ENCODE data around the gene HVCN1. TPM values are rescaled to one million over a fixed set of nuclear protein-coding genes. Genes with fewer than 3 reads are reported as not detected.

Gene HVCN1
- total RNA-seq, 1 donor from 2014 or later: 21.3 TPM

DNA sequence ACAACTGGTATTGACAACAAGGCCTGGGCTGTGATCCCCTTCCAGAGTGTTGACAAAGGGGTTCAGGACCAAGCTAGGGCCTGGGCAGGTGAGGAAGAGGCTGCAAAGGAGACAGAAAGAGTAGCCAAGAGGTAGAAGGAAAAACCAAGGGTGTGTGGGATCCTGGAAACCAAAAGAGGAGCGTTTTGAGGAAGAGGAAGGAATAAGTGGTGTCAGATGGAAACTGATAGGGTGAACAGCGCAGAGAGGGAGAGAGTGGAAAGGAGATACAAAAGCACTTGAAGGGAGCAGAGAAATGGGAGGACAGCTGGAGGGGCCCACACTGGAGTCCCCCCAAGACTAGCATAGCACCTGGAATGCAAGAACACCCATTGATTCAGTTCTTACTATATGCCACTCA lies 8.3 kb upstream of the HVCN1 start:
- Histone ChIP-seq H3K36me3 (no peaks in the 10 kb centered on the region), H3K27me3 (no peaks in the 10 kb centered on the region), H3K4me3 (no peak overlapping the region), H3K4me1 (peaks cover 9% of the 10 kb centered on the region), H3K9me3 (no peaks in the 10 kb centered on the region), H3K27ac (no peak overlapping the region)
- TF ChIP-seq, protein P1, sequence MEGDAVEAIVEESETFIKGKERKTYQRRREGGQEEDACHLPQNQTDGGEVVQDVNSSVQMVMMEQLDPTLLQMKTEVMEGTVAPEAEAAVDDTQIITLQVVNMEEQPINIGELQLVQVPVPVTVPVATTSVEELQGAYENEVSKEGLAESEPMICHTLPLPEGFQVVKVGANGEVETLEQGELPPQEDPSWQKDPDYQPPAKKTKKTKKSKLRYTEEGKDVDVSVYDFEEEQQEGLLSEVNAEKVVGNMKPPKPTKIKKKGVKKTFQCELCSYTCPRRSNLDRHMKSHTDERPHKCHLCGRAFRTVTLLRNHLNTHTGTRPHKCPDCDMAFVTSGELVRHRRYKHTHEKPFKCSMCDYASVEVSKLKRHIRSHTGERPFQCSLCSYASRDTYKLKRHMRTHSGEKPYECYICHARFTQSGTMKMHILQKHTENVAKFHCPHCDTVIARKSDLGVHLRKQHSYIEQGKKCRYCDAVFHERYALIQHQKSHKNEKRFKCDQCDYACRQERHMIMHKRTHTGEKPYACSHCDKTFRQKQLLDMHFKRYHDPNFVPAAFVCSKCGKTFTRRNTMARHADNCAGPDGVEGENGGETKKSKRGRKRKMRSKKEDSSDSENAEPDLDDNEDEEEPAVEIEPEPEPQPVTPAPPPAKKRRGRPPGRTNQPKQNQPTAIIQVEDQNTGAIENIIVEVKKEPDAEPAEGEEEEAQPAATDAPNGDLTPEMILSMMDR (IDR thresholded peaks at IDR 0.05): no peak
- ATAC-seq (no peak), DNase-seq (no peak)
- intact Hi-C loops (cut with DNase I): no loop called here

DNA sequence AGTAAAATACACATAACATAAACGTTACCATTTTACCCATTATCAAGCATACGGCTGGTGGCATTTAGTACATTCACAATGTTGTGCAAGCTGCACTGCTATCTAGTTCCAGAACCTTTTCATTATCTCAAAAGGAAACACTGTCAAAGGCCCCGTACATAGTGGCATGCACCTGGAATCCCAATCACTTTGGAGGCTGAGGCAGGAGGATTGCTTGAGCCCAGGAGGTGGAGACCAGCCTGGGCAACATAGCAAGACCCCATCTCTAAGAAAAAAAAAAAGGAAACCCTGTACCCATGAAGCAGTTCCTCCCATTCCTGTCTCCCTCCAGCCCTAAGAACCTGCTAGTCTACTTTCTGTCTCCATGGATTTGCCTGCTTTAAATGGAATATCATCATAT lies 7.4 kb upstream of the HVCN1 start:
- TF ChIP-seq, protein P1 (IDR thresholded peaks at IDR 0.05): no peak

DNA sequence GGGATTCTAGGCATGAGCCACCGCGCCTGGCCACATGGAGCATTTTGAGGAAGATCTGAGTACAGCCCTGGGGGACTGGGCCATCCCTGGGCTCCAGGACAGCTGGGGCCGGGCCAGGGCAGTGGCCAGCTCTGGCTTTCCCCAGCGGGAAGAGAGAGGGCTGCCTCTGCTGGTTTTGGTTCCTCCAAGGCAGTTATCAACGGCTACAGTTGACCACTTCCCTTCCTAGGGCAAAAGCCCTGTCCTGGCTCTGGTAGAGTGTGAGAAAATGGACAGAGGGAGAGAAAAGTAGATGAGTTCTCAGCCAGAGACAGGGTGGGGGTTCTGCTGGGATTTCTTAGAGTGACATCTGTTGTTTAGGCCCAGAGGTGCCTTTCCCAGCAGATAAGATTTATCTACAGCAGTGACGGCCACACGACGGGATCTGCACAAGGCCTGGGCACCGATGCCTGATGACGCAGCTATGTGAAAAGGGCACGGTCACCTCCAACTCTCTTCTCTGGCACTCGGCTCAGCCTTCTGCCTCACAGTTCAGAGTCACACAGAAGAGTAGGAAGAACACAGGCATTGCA lies 5.5 kb upstream of the HVCN1 start:
- Histone ChIP-seq H3K4me1 (peaks cover 17% of the 10 kb centered on the region), H3K36me3 (no peaks in the 10 kb centered on the region), H3K9me3 (no peaks in the 10 kb centered on the region), H3K4me3 (no peak overlapping the region), H3K27me3 (no peaks in the 10 kb centered on the region), H3K27ac (peak overlapping the region; percentile 56)
- intact Hi-C loops (cut with DNase I): no loop called here
- DNase-seq (peak; percentile 75), ATAC-seq (peak; percentile 64)
- TF ChIP-seq, protein P1 (IDR thresholded peaks at IDR 0.05): no peak

More for the DNA sequence above, 7.4 kb upstream of the HVCN1 start:
- Histone ChIP-seq H3K27ac (no peak overlapping the region), H3K4me3 (no peak overlapping the region), H3K9me3 (no peaks in the 10 kb centered on the region), H3K36me3 (no peaks in the 10 kb centered on the region), H3K4me1 (peaks cover 9% of the 10 kb centered on the region), H3K27me3 (no peaks in the 10 kb centered on the region)
- ATAC-seq: no peak
- intact Hi-C loops (cut with DNase I): no loop called here
- DNase-seq: no peak

DNA sequence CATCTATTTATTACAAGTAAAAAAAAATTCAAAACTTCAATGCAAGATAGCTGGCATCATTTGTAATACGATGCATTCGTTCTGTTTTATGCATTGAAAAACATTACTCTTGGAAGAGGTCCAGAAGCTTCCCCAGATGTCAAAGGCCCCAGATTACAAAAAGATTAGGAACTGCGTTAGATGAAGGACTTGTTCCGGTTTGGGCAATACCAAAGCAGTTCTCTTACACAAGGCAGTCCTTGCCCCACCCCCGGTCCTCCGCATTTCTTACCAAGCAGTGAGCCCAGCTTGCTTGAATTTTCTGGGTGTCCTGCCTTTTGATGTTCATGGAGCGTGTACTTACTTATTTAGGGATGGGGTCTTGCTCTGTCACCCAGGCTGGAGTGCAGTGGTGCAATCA lies 4.8 kb upstream of the HVCN1 start:
- no peak overlapping the region for H3K4me3 ChIP-seq
- ATAC-seq: peak; percentile 12
- H3K27me3 ChIP-seq: no peaks in the 10 kb centered on the region
- H3K36me3 ChIP-seq: no peaks in the 10 kb centered on the region
- DNase-seq: peak; percentile 77
- no peaks in the 10 kb centered on the region for H3K9me3 ChIP-seq
- peak overlapping the region; percentile 56 for H3K27ac ChIP-seq
- intact Hi-C loops (cut with DNase I): no loop called here
- TF ChIP-seq, protein P1 (IDR thresholded peaks at IDR 0.05): no peak
- H3K4me1 ChIP-seq: peaks cover 17% of the 10 kb centered on the region

DNA sequence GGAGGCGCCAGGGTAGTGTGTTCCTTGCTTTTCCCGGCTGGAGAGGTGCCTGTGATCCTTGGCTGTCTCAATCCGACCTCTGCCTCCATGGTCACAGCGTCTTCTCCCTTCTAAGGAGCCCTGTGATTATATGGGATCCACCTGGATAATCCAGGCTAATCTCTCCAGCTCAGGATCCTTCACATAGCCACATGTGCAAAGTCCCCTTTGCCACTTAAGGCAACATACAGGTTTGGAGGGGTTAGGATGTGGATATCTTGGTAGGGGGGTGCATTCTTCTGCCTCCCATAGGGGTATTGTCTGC lies 1.2 kb upstream of the HVCN1 start:
- Histone ChIP-seq H3K36me3 (no peaks in the 10 kb centered on the region), H3K27ac (peak overlapping the region; percentile 71), H3K9me3 (no peaks in the 10 kb centered on the region), H3K4me1 (peaks cover 17% of the 10 kb centered on the region), H3K4me3 (no peak overlapping the region), H3K27me3 (no peaks in the 10 kb centered on the region)
- TF ChIP-seq, protein P1 (IDR thresholded peaks at IDR 0.05): no peak
- ATAC-seq: no peak
- DNase-seq: no peak
- intact Hi-C loops (cut with DNase I): no loop called here

Measured in upper lobe of right lung (tissue), 1 donor.